SK-N-SH (cell line): ENCODE data around the gene BSCL2. TPM values are rescaled to one million over a fixed set of nuclear protein-coding genes. Genes with fewer than 3 reads are reported as not detected.

ENCODE experiments used
- CTCF ChIA-PET: fragments of 300-600, 350-600 bp; formaldehyde crosslinking; extraction: SDS; loops from one replicate; lab custom pipeline; 2021; lab: Yijun Ruan, JAX
- POLR2A ChIA-PET: fragments of 350-600 bp; sonication (Branson Sonifier 250); formaldehyde crosslinking; extraction: SDS; loops from one replicate; lab custom pipeline; 2020; ENCODE audit warnings: antibody characterized with exemption, inconsistent platforms; lab: Yijun Ruan, JAX
- DNase-seq: peaks from one replicate; pipeline ENCODE4 v3.0.0; 2012
- H2AFZ ChIP-seq: fragments of 200-600 bp; sonication (generic); 2 replicates; pipeline ENCODE4 v1.8.1; 2016; ENCODE audit warnings: antibody characterized with exemption, mild to moderate bottlenecking, low read depth
- H3F3A ChIP-seq: fragments of 200-600 bp; sonication (generic); replicated peaks from 2 replicates; pipeline ENCODE3; 2016; ENCODE audit warnings: antibody characterized with exemption, mild to moderate bottlenecking; ENCODE audit not compliant: insufficient read depth
- H3K27ac ChIP-seq, 2 experiments: fragments of 200-500 bp in 1 of 2; fragments of 200-600 bp in 1 of 2; sonication (Bioruptor generic) in 1 of 2; sonication (generic), shearing (Covaris generic) in 1 of 2; 2 replicates each; pipeline versions ENCODE4 v1.5.1 to v1.6.1; 2014 to 2016; ENCODE audit warnings: low read depth in 2 of 2, inconsistent platforms in 1 of 2, low read length in 1 of 2, mild to moderate bottlenecking in 1 of 2, mixed read lengths in 1 of 2
- H3K27me3 ChIP-seq: fragments of 200-600 bp; sonication (generic), shearing (Covaris generic); 2 replicates; pipeline ENCODE4 v1.6.1; 2016; ENCODE audit warnings: mixed run types; ENCODE audit not compliant: insufficient read depth
- H3K36me3 ChIP-seq, 2 experiments: fragments of 200-500 bp in 1 of 2; fragments of 200-600 bp in 1 of 2; sonication (Bioruptor generic) in 1 of 2; sonication (generic) in 1 of 2; replicated peaks in 1 of 2; 2 replicates each; pipeline versions ENCODE3 to v1.5.1; 2014 to 2016; ENCODE audit warnings: low read length in 1 of 2, mild to moderate bottlenecking in 1 of 2; ENCODE audit not compliant: insufficient read depth in 2 of 2, control insufficient read depth in 1 of 2
- H3K4me1 ChIP-seq, 2 experiments: fragments of 200-500 bp in 1 of 2; fragments of 200-600 bp in 1 of 2; sonication (Bioruptor generic) in 1 of 2; sonication (generic), shearing (Covaris generic) in 1 of 2; 2 replicates each; pipeline versions ENCODE4 v1.5.1 to v1.6.1; 2014 to 2016; ENCODE audit warnings: low read depth in 1 of 2, low read length in 1 of 2, mixed run types in 1 of 2; ENCODE audit not compliant: insufficient read depth in 2 of 2, control insufficient read depth in 1 of 2
- H3K4me2 ChIP-seq: fragments of 200-600 bp; sonication (generic), shearing (Covaris generic); 2 replicates; pipeline ENCODE4 v1.6.1; 2017; ENCODE audit warnings: mixed run types
- H3K4me3 ChIP-seq, 2 experiments: fragments of 200-500 bp in 1 of 2; fragments of 200-600 bp in 1 of 2; sonication (Bioruptor generic) in 1 of 2; sonication (generic), shearing (Covaris generic) in 1 of 2; 2 replicates each; pipeline versions ENCODE4 v1.5.1 to v1.8.1; 2014 to 2016; ENCODE audit warnings: low read depth in 2 of 2, inconsistent platforms in 1 of 2, low read length in 1 of 2, mild to moderate bottlenecking in 1 of 2, mixed read lengths in 1 of 2, moderate library complexity in 1 of 2
- H3K79me2 ChIP-seq: fragments of 200-600 bp; sonication (generic); 2 replicates; pipeline ENCODE4 v1.8.1; 2017; ENCODE audit warnings: mild to moderate bottlenecking; ENCODE audit not compliant: insufficient read depth
- H3K9ac ChIP-seq: fragments of 200-600 bp; sonication (generic); 2 replicates; pipeline ENCODE4 v1.6.1; 2017; ENCODE audit warnings: mixed run types
- H3K9me2 ChIP-seq: fragments of 200-600 bp; sonication (generic); 2 replicates; pipeline ENCODE4 v1.6.1; 2017; ENCODE audit warnings: mixed run types
- H3K9me3 ChIP-seq: fragments of 200-600 bp; sonication (generic); 2 replicates; pipeline ENCODE4 v1.6.1; 2017; ENCODE audit warnings: mixed run types, mild to moderate bottlenecking, moderate library complexity
- H4K20me1 ChIP-seq: fragments of 200-600 bp; sonication (generic); 2 replicates; pipeline ENCODE4 v1.6.1; 2017; ENCODE audit warnings: mild to moderate bottlenecking, mixed run types; ENCODE audit not compliant: insufficient read depth
- CTCF ChIP-seq: fragments of 200-600 bp; sonication (generic); IDR thresholded peaks from 2 replicates; pipeline ENCODE4 v1.6.1; 2017; ENCODE audit warnings: antibody characterized with exemption, mild to moderate bottlenecking, moderate library complexity
- ELF1 ChIP-seq: IDR thresholded peaks from 2 replicates; pipeline ENCODE4 v1.4.0; 2012
- EP300 ChIP-seq, 2 experiments: IDR thresholded peaks; 2 replicates each; pipeline versions ENCODE4 v1.4.0 to v1.6.1; 2012; ENCODE audit warnings: borderline replicate concordance in 1 of 2, low read depth in 1 of 2, low read length in 1 of 2
- EZH2phosphoT487 ChIP-seq: fragments of 200-600 bp; sonication (generic); IDR thresholded peaks from 2 replicates; pipeline ENCODE4 v1.6.1; 2017; ENCODE audit warnings: low read depth, mixed run types, mild to moderate bottlenecking, antibody characterized with exemption, moderate library complexity, borderline replicate concordance
- GABPA ChIP-seq: IDR thresholded peaks from 2 replicates; pipeline ENCODE4 v1.4.0; 2012; ENCODE audit warnings: low read depth, mild to moderate bottlenecking
- MEF2A ChIP-seq: IDR thresholded peaks from 2 replicates; pipeline ENCODE4 v1.4.0; 2012; ENCODE audit warnings: low read depth, borderline replicate concordance
- MXI1 ChIP-seq: IDR thresholded peaks from 2 replicates; pipeline ENCODE4 v1.6.1; 2012; ENCODE audit warnings: mild to moderate bottlenecking, low read depth, low read length, improper control_type of control experiment
- NRF1 ChIP-seq: IDR thresholded peaks from 2 replicates; pipeline ENCODE4 v1.6.1; 2012; ENCODE audit warnings: low read depth, mild to moderate bottlenecking, low read length
- PBX3 ChIP-seq: IDR thresholded peaks from 2 replicates; pipeline ENCODE4; 2012
- SMC3 ChIP-seq: IDR thresholded peaks from 2 replicates; pipeline ENCODE4 v1.6.1; 2012; ENCODE audit warnings: low read depth, low read length, improper control_type of control experiment
- TAF1 ChIP-seq: IDR thresholded peaks from 2 replicates; pipeline ENCODE4 v1.6.1; 2012; ENCODE audit warnings: low read depth, mild to moderate bottlenecking, low read length, moderate library complexity, borderline replicate concordance
- TCF12 ChIP-seq: IDR thresholded peaks from 2 replicates; pipeline ENCODE4 v1.4.0; 2012
- TEAD4 ChIP-seq: IDR thresholded peaks from 2 replicates; pipeline ENCODE4 v1.4.0; 2012; ENCODE audit warnings: mild to moderate bottlenecking, borderline replicate concordance; ENCODE audit not compliant: insufficient read depth
- YY1 ChIP-seq: IDR thresholded peaks from 2 replicates; pipeline ENCODE4 v1.4.0; 2012; ENCODE audit warnings: low read depth, mild to moderate bottlenecking
- ZBTB33 ChIP-seq: IDR thresholded peaks from 2 replicates; pipeline ENCODE4 v1.4.0; 2012; ENCODE audit warnings: low read depth, borderline replicate concordance
- WGBS: methylation state at CpG from one replicate; pipeline ENCODE4 v1.1.6; 2017; ENCODE audit warnings: low lambda C conversion rate; 5-methylcytosine and 5-hydroxymethylcytosine counted together
- polyA plus RNA-seq, 3 experiments: library from polyadenylated mRNA; depleted of rRNA; stranded (reverse); fragments of >200 nt; gene quantifications; 2 replicates each; pipeline ENCODE4 v1.2.3, GENCODE V29; 2012
- small RNA-seq, 7 experiments: library from RNA; depleted of rRNA; stranded (forward); fragments of <200 nt; gene quantifications; one replicate each; pipeline ENCODE3, GENCODE V24; 2012

BSCL2 gene
- polyA plus RNA-seq, 1 of the 3 experiments (the other 2 are of a cell fraction): 81.5 TPM

- TF ChIP-seq ZBTB33 (no peak), TAF1 (no peak)
Observed at GRCh38 chr11:62645671-62645945, 61.6 kb downstream of the BSCL2 start (continued).

GRCh38 chr11:62644220-62644619 is 63.0 kb downstream of the BSCL2 start:
- WGBS: 97% methylated on average over 8 of the region's 8 CpGs
- H3K79me2 ChIP-seq: peaks cover 70% of the 10 kb centered on the region
- H3K9me3 ChIP-seq: no peaks in the 10 kb centered on the region
- no peak for DNase-seq
- ChIA-PET POLR2A (interaction anchor here (1.0 to 7.3 kb wide), 2 partner anchors 9 to 20 kb away, joined by 3 to 52 read pairs; partner anchors contain the start of genes C11orf98, CSKMT and INTS5), CTCF (interaction anchor here (1.4 kb wide), 1 partner anchor 15 kb away, joined by 3 read pairs; no protein-coding TSS in a partner anchor)
- H3K9me2 ChIP-seq: no peaks in the 10 kb centered on the region
- H2AFZ ChIP-seq: no peak overlapping the region
- H3K4me2 ChIP-seq: no peak overlapping the region
- no peak overlapping the region for H3K27ac ChIP-seq
- peaks cover 19 to 45% of the 10 kb centered on the region in 2 experiments for H3K36me3 ChIP-seq
- peaks cover 5 to 8% of the 10 kb centered on the region in 2 experiments; a peak in 2 of 4 replicates for H3K4me1 ChIP-seq
- no peak overlapping the region for H3K4me3 ChIP-seq
- no peak overlapping the region for H3K9ac ChIP-seq
- 0 out of 2 replicates have a peak, but pooled peaks cover 5% of the 10 kb centered on the region for H4K20me1 ChIP-seq
- no peaks in the 10 kb centered on the region for H3K27me3 ChIP-seq
- H3F3A ChIP-seq: peaks cover 5% of the 10 kb centered on the region
- no peak for TF ChIP-seq YY1
- no peak for TF ChIP-seq MXI1
- TF ChIP-seq CTCF: no peak
- no peak for TF ChIP-seq PBX3
- TF ChIP-seq ELF1: no peak
- TF ChIP-seq NRF1: no peak
- no peak for TF ChIP-seq GABPA
- no peak for TF ChIP-seq EP300 (IDR thresholded peaks at IDR 0.05; ENCODE audit: borderline replicate concordance in 1 of 2, low read depth in 1 of 2, low read length in 1 of 2)
- TF ChIP-seq TCF12: no peak
- no peak for TF ChIP-seq SMC3
- no peak for TF ChIP-seq TAF1
- TF ChIP-seq EZH2phosphoT487: no peak
- TF ChIP-seq TEAD4: no peak
- TF ChIP-seq MEF2A: no peak

Small RNA genes lying within 50 kb of the gene (small RNA-seq; reads per million reads assigned to genes)
- gene SNORA57: 0 reads per million in 7 experiments

Other genes with a start within 250 kb of the BSCL2 start
- gene AHNAK, start 160.6 kb downstream of the BSCL2 start, polyA plus RNA-seq (2012; rRNA removed): 57.8 and 62.3 TPM in 2 replicates
- gene EEF1G, start 133.5 kb downstream of the BSCL2 start, polyA plus RNA-seq (2012; rRNA removed): 1,853 and 2,105 TPM in 2 replicates
- 27.3 and 30.0 TPM in 2 replicates for gene TUT1, start 115.9 kb downstream of the BSCL2 start, polyA plus RNA-seq (2012; rRNA removed)
- gene MTA2, start 105.6 kb downstream of the BSCL2 start, polyA plus RNA-seq (2012; rRNA removed): 18.4 and 20.6 TPM in 2 replicates
- 43.0 and 47.8 TPM in 2 replicates for gene EML3, start 94.6 kb downstream of the BSCL2 start, polyA plus RNA-seq (2012; rRNA removed)
- gene ROM1, start 94.2 kb downstream of the BSCL2 start, polyA plus RNA-seq (2012; rRNA removed): 7.3 and 7.9 TPM in 2 replicates
- 104 and 116 TPM in 2 replicates for gene B3GAT3, start 85.4 kb downstream of the BSCL2 start, polyA plus RNA-seq (2012; rRNA removed)
- gene GANAB, start 60.8 kb downstream of the BSCL2 start, polyA plus RNA-seq (2012; rRNA removed): 275 and 332 TPM in 2 replicates
- gene INTS5, start 54.1 kb downstream of the BSCL2 start, polyA plus RNA-seq (2012; rRNA removed): 11.7 and 13.4 TPM in 2 replicates
- 90.1 and 126 TPM in 2 replicates for gene C11orf98, start 42.2 kb downstream of the BSCL2 start, polyA plus RNA-seq (2012; rRNA removed)
- gene CSKMT, start 42.1 kb downstream of the BSCL2 start, polyA plus RNA-seq (2012; rRNA removed): 9.5 and 11.1 TPM in 2 replicates
- gene UQCC3, start 35.8 kb downstream of the BSCL2 start, polyA plus RNA-seq (2012; rRNA removed): 22.7 and 24.8 TPM in 2 replicates
- 9.7 and 12.0 TPM in 2 replicates for gene LBHD1, start 35.2 kb downstream of the BSCL2 start, polyA plus RNA-seq (2012; rRNA removed)
- gene UBXN1, start 28.4 kb downstream of the BSCL2 start, polyA plus RNA-seq (2012; rRNA removed): 202 and 256 TPM in 2 replicates
- 0.08 and 0.10 TPM in 2 replicates for gene LRRN4CL, start 17.9 kb downstream of the BSCL2 start, polyA plus RNA-seq (2012; rRNA removed)
- gene GNG3, start 252 bp upstream of the BSCL2 start, polyA plus RNA-seq (2012; rRNA removed): 0.11 and 0.16 TPM in 2 replicates
- 31.0 and 33.5 TPM in 2 replicates for gene HNRNPUL2, start 20.0 kb upstream of the BSCL2 start, polyA plus RNA-seq (2012; rRNA removed)
- gene TTC9C, start 21.1 kb upstream of the BSCL2 start, polyA plus RNA-seq (2012; rRNA removed): 31.3 and 37.5 TPM in 2 replicates
- gene ZBTB3, start 46.7 kb upstream of the BSCL2 start, polyA plus RNA-seq (2012; rRNA removed): 2.1 and 3.3 TPM in 2 replicates
- gene POLR2G, start 54.2 kb upstream of the BSCL2 start, polyA plus RNA-seq (2012; rRNA removed): 268 and 293 TPM in 2 replicates
- 33.6 and 34.4 TPM in 2 replicates for gene TAF6L, start 64.0 kb upstream of the BSCL2 start, polyA plus RNA-seq (2012; rRNA removed)
- 69.6 and 73.3 TPM in 2 replicates for gene TMEM179B, start 80.0 kb upstream of the BSCL2 start, polyA plus RNA-seq (2012; rRNA removed)
- 30.4 and 40.7 TPM in 2 replicates for gene TMEM223, start 84.6 kb upstream of the BSCL2 start, polyA plus RNA-seq (2012; rRNA removed)
- gene NXF1, start 98.0 kb upstream of the BSCL2 start, polyA plus RNA-seq (2012; rRNA removed): 47.6 and 59.7 TPM in 2 replicates
- gene STX5, start 124.6 kb upstream of the BSCL2 start, polyA plus RNA-seq (2012; rRNA removed): 24.2 and 27.4 TPM in 2 replicates
- not detected in 2 replicates for gene TEX54, start 125.4 kb upstream of the BSCL2 start, polyA plus RNA-seq (2012; rRNA removed)
- gene WDR74, start 132.2 kb upstream of the BSCL2 start, polyA plus RNA-seq (2012; rRNA removed): 132 TPM in 2 replicates
- 212 and 308 TPM in 2 replicates for gene SLC3A2, start 173.5 kb upstream of the BSCL2 start, polyA plus RNA-seq (2012; rRNA removed)
- gene CHRM1, start 213.9 kb upstream of the BSCL2 start, polyA plus RNA-seq (2012; rRNA removed): not detected in 2 replicates